K562 (cell line): ENCODE measurements around the gene RGN. TPM values are rescaled to one million over a fixed set of nuclear protein-coding genes. Genes with fewer than 3 reads are reported as not detected.

Source experiments
- ATAC-seq: fragments of 200-7000 bp; cut with Tn5 transposase; 3 replicates; pipeline ENCODE4 v1.9.1; 2020; ENCODE audit warnings: moderate library complexity
- BruUV-seq: library from RNA; stranded (reverse); fragments of 400-500 nt; replicated peaks from 2 replicates; lab custom pipeline; 2021; lab: Mats Ljungman, UMichigan
- CTCF ChIA-PET: fragments of 300-600 bp; formaldehyde crosslinking; extraction: SDS; loops from one replicate; lab custom pipeline; 2021; ENCODE audit warnings: low intra/inter-chr PET ratio; lab: Yijun Ruan, JAX
- POLR2A ChIA-PET: fragments of 300-600, 350-650 bp; sonication (Branson Sonifier 250); formaldehyde crosslinking; extraction: SDS; loops from one replicate; lab custom pipeline; 2021; ENCODE audit warnings: antibody characterized with exemption, inconsistent platforms; lab: Yijun Ruan, JAX
- DNase-seq, 4 experiments: peaks; one replicate each; pipeline versions ENCODE4 v3.0.0 to v3.0.0-alpha.2; 2011 to 2018; ENCODE audit warnings: low spot score in 3 of 4, mixed read lengths in 3 of 4; ENCODE audit errors: extremely low read depth in 1 of 4
- FAIRE-seq: peaks from 2 replicates; lab custom pipeline; 2011; peaks lifted over from hg19 to GRCh38; lab: Jason Lieb, UNC
- H2AFZ ChIP-seq: 2 replicates; pipeline ENCODE4 v1.6.0; 2011; ENCODE audit warnings: low read depth, low read length, control low read depth, inconsistent platforms
- H3K27ac ChIP-seq: fragments of 200-600 bp; 3 replicates; pipeline ENCODE4 v1.8.0; 2011; ENCODE audit warnings: low read depth, mild to moderate bottlenecking, control low read depth, inconsistent platforms, low read length, moderate library complexity, mixed read lengths; ENCODE audit errors: extremely low read depth
- H3K27me3 ChIP-seq, 2 experiments: fragments of 300-600 bp in 1 of 2; 2 replicates in 1 of 2; 3 replicates in 1 of 2; pipeline versions ENCODE4 v1.6.0 to v1.8.0; 2011; ENCODE audit warnings: inconsistent platforms in 2 of 2, low read length in 2 of 2, mild to moderate bottlenecking in 1 of 2, mixed read lengths in 1 of 2, moderate library complexity in 1 of 2; ENCODE audit not compliant: control insufficient read depth in 2 of 2, insufficient read depth in 2 of 2
- H3K36me3 ChIP-seq: fragments of 300-600 bp; 3 replicates; pipeline ENCODE4 v1.8.0; 2011; ENCODE audit warnings: mild to moderate bottlenecking, low read length, inconsistent platforms; ENCODE audit not compliant: control insufficient read depth, insufficient read depth
- H3K4me1 ChIP-seq, 2 experiments: fragments of 200-600 bp in 1 of 2; replicated peaks in 1 of 2; 2 replicates in 1 of 2; 3 replicates in 1 of 2; pipeline versions ENCODE4 v1.5.1 to v1.8.0; 2011; ENCODE audit warnings: inconsistent platforms in 2 of 2, low read length in 2 of 2, mild to moderate bottlenecking in 1 of 2, mixed read lengths in 1 of 2, moderate library complexity in 1 of 2; ENCODE audit not compliant: control insufficient read depth in 2 of 2, insufficient read depth in 2 of 2
- H3K4me2 ChIP-seq: 2 replicates; pipeline ENCODE4 v1.6.1; 2011; ENCODE audit warnings: low read length, control low read depth, inconsistent platforms, mixed read lengths; ENCODE audit not compliant: insufficient read depth
- H3K4me3 ChIP-seq: fragments of 200-600 bp; sonication (generic), shearing (Covaris generic); 2 replicates; pipeline ENCODE4 v1.5.1; 2016; ENCODE audit warnings: control low read depth, inconsistent platforms
- H3K79me2 ChIP-seq: fragments of 200-600 bp; 3 replicates; pipeline ENCODE4 v1.8.0; 2011; ENCODE audit warnings: low read length, inconsistent platforms; ENCODE audit not compliant: control insufficient read depth, insufficient read depth
- H3K9ac ChIP-seq, 2 experiments: 2 replicates each; pipeline versions ENCODE4 v1.6.0 to v1.6.1; 2011; ENCODE audit warnings: low read depth in 2 of 2, low read length in 2 of 2, control low read depth in 1 of 2, inconsistent platforms in 1 of 2, mild to moderate bottlenecking in 1 of 2, mixed read lengths in 1 of 2; ENCODE audit not compliant: insufficient read depth in 1 of 2
- H3K9me1 ChIP-seq: one replicate; pipeline ENCODE4 v1.6.0; 2011; ENCODE audit warnings: inconsistent platforms, mild to moderate bottlenecking, low read length, moderate library complexity; ENCODE audit not compliant: control insufficient read depth, insufficient read depth
- H3K9me3 ChIP-seq: replicated peaks from 2 replicates; pipeline ENCODE4 v1.5.1; 2011; ENCODE audit warnings: low read depth, low read length, inconsistent platforms; ENCODE audit not compliant: control insufficient read depth, insufficient read depth
- H4K20me1 ChIP-seq: replicated peaks from 2 replicates; pipeline ENCODE4 v1.6.1; 2011; ENCODE audit warnings: low read length, inconsistent platforms, mixed read lengths; ENCODE audit not compliant: control insufficient read depth, insufficient read depth
- ARNT ChIP-seq, 2 experiments: fragments of 450-650 bp; IDR thresholded peaks; 2 replicates each; pipeline ENCODE4 v1.6.1; 2016; ENCODE audit warnings: mild to moderate bottlenecking in 1 of 2
- GTF2A2 ChIP-seq: IDR thresholded peaks from 2 replicates; pipeline ENCODE4 v1.6.1; 2016; ENCODE audit warnings: mild to moderate bottlenecking, missing genetic modification characterization, missing compliant biosample characterization
- HNRNPH1 ChIP-seq: fragments of 200-400 bp; formaldehyde crosslinking; optimal IDR thresholded peaks from 2 replicates; pipeline ENCODE3; 2017; ENCODE audit warnings: low read depth, mild to moderate bottlenecking, low read length, moderate library complexity
- JUNB ChIP-seq: fragments of 450-650 bp; formaldehyde crosslinking; conservative IDR thresholded peaks from 2 replicates; pipeline ENCODE4 v1.4.0; 2020; ENCODE audit warnings: mild to moderate bottlenecking
- JUND ChIP-seq, 2 experiments: IDR thresholded peaks; 2 replicates in 1 of 2; 3 replicates in 1 of 2; pipeline ENCODE4 v1.6.1; 2011; ENCODE audit warnings: borderline replicate concordance in 2 of 2, low read depth in 2 of 2, low read length in 2 of 2, improper control_type of control experiment in 1 of 2, missing biosample characterization in 1 of 2, missing genetic modification characterization in 1 of 2, missing genetic modification reagents in 1 of 2
- LCOR ChIP-seq: sonication (generic); formaldehyde crosslinking; IDR thresholded peaks from 2 replicates; pipeline ENCODE4 v1.8.0; 2022; ENCODE audit warnings: mild to moderate bottlenecking, missing genetic modification reagents
- MAFG ChIP-seq: fragments of 450-650 bp; conservative IDR thresholded peaks from 2 replicates; pipeline ENCODE4 v1.6.1; 2016; ENCODE audit warnings: missing genetic modification characterization, missing compliant biosample characterization
- TSHZ1 ChIP-seq: fragments of 250-450 bp; sonication (Bioruptor Pico); IDR thresholded peaks from 2 replicates; pipeline ENCODE4 v1.4.0; 2020; ENCODE audit warnings: mild to moderate bottlenecking, moderate library complexity
- VEZF1 ChIP-seq: fragments of 200-800 bp; sonication (Bioruptor generic); IDR thresholded peaks from 2 replicates; pipeline ENCODE4 v1.6.1; 2017; ENCODE audit warnings: missing genetic modification characterization, missing compliant biosample characterization
- ZNF398 ChIP-seq: fragments of 250-450 bp; sonication (Bioruptor Pico); IDR thresholded peaks from 2 replicates; pipeline ENCODE4 v1.8.0; 2021; ENCODE audit warnings: moderate library complexity, mild to moderate bottlenecking, inconsistent platforms
- WGBS: fragments of 100-300 bp; shearing (Covaris generic); methylation state at CpG from one replicate; pipeline ENCODE4 v1.1.6; 2016; ENCODE audit warnings: low coverage, mixed read lengths; ENCODE audit not compliant: insufficient coverage; ENCODE audit errors: missing lambda C conversion rate; 5-methylcytosine and 5-hydroxymethylcytosine counted together
- in situ Hi-C: fragments of 300-500 bp; cut with MboI; formaldehyde crosslinking; loops from 4 replicates; pipeline ENCODE4 v1.15.0; 2018; ENCODE audit warnings: inconsistent platforms, mixed read lengths
- intact Hi-C: fragments of 100-400 bp; cut with micrococcal nuclease; formaldehyde crosslinking; loops from 2 replicates; pipeline ENCODE4 v1.14.2; 2022
- polyA plus RNA-seq, 8 experiments: library from polyadenylated mRNA; depleted of rRNA in 4 of 8; stranded (reverse) in 5 of 8; unstranded in 3 of 8; fragments of >200 nt; fragmentation: Nextera tagmentation in 2 of 8; fragmentation: Illumina TruSeq in 1 of 8; extraction: Ambion mirVana in 2 of 8; extraction: Trizol in 1 of 8; gene quantifications; 2 replicates each; pipeline versions ENCODE4 v1.2.1 to v1.2.3, GENCODE V29; 2011 to 2014; ENCODE audit warnings: inconsistent platforms in 1 of 8, missing spikeins in 1 of 8
- total RNA-seq, 7 experiments: library from RNA; depleted of rRNA in 6 of 7; stranded (reverse); fragments of >200 nt in 6 of 7; fragmentation: Illumina TruSeq in 2 of 7; extraction: Trizol in 2 of 7; gene quantifications; 2 replicates each; pipeline versions ENCODE4 v1.2.1 to v1.2.3, GENCODE V29; 2011 to 2021; ENCODE audit warnings: low replicate concordance in 1 of 7

Gene RGN
- total and polyA plus RNA-seq, 9 of the 15 experiments (the other 6 are each of a cell fraction or from before 2014, with no cell fraction given): not detected

GRCh38 chrX:47080915-47081236 lies 2.6 kb downstream of the RGN start:
- H3K4me3 ChIP-seq: no peak overlapping the region
- no peak overlapping the region for H3K9ac ChIP-seq
- in situ Hi-C loops (no loop called here), intact Hi-C loops (no loop called here)
- WGBS: 13% methylated on average over 5 of the region's 5 CpGs
- H3K79me2 ChIP-seq: no peaks in the 10 kb centered on the region
- POLR2A ChIA-PET: interaction anchor here (0.5 kb wide), 1 partner anchor 50 kb away, joined by 3 read pairs; no protein-coding TSS in a partner anchor
- TF ChIP-seq GTF2A2 (tag): no peak
- TF ChIP-seq ZNF398 (CRISPR knock-in tag): no peak
- TF ChIP-seq MAFG (tag): no peak
- TF ChIP-seq LCOR: no peak
- TF ChIP-seq HNRNPH1: no peak
- TF ChIP-seq JUND (IDR thresholded peaks at IDR 0.05; ENCODE audit: borderline replicate concordance, low read depth, low read length): no peak
- TF ChIP-seq JUND (tag; IDR thresholded peaks at IDR 0.05; ENCODE audit: borderline replicate concordance, low read depth, low read length): no peak
- TF ChIP-seq TSHZ1 (CRISPR knock-in tag): no peak
- no peak for TF ChIP-seq ARNT (IDR thresholded peaks at IDR 0.05)
- TF ChIP-seq JUNB (CRISPR knock-in tag): no peak
- TF ChIP-seq VEZF1: no peak
- no peaks in the 10 kb centered on the region; the same call in 1 of the 2 replicates for H4K20me1 ChIP-seq
- no peak overlapping the region for H3K27ac ChIP-seq
- H3K27me3 ChIP-seq: no peaks in the 10 kb centered on the region
- peaks cover 3 to 5% of the 10 kb centered on the region in 2 experiments; a peak in 3 of 5 replicates for H3K4me1 ChIP-seq
- H3K9me3 ChIP-seq: no peaks in the 10 kb centered on the region
- no peak for ATAC-seq
- BruUV-seq: no TSS peak
- no peak for FAIRE-seq
- DNase-seq: no peak
- H3K9me1 ChIP-seq: no peaks in the 10 kb centered on the region
- no peak overlapping the region for H2AFZ ChIP-seq
- CTCF ChIA-PET: no interaction called here
- no peak overlapping the region for H3K4me2 ChIP-seq
- H3K36me3 ChIP-seq: no peaks in the 10 kb centered on the region
